Measurements from ENCODE around the gene CLDN14. TPM values are rescaled to one million over a fixed set of nuclear protein-coding genes. Genes with fewer than 3 reads are reported as not detected.
A peak's percentile ranks its signal among the peaks of the same experiment; 100 is the strongest.

The CLDN14 gene
- total and polyA plus RNA-seq, 2 experiments from 2014 or later, result not detected

GRCh38 chr21:36456729-36457414, 23.1 kb downstream of the CLDN14 start:
- Histone ChIP-seq H3K4me1 (ENCODE audit: low read depth) (peaks cover 5% of the 10 kb centered on the region), H3K36me3 (no peaks in the 10 kb centered on the region), H3K27ac (no peak overlapping the region), H3K27me3 (no peaks in the 10 kb centered on the region), H3K4me3 (no peak overlapping the region), H3K9me3 (ENCODE audit: low read depth) (no peaks in the 10 kb centered on the region)
- DNase-seq (ENCODE audit: low read depth in 1 of 2, low spot score in 1 of 2), result peak in 1 of 2 donors; percentile 21
- no peak for TF ChIP-seq CTCF (IDR thresholded peaks at IDR 0.05; ENCODE audit: low read depth, low read length)

GRCh38 chr21:36454706-36455105, 25.2 kb downstream of the CLDN14 start:
- H3K9me3 ChIP-seq (ENCODE audit: low read depth), result no peaks in the 10 kb centered on the region
- no peak overlapping the region for H3K4me3 ChIP-seq
- TF ChIP-seq CTCF (IDR thresholded peaks at IDR 0.05; ENCODE audit: low read depth, low read length), result no peak
- no peak overlapping the region for H3K27ac ChIP-seq
- no peaks in the 10 kb centered on the region for H3K27me3 ChIP-seq
- no peaks in the 10 kb centered on the region for H3K36me3 ChIP-seq
- DNase-seq (ENCODE audit: low read depth in 1 of 2, low spot score in 1 of 2), result no peak
- H3K4me1 ChIP-seq (ENCODE audit: low read depth), result peaks cover 5% of the 10 kb centered on the region

- TF ChIP-seq CTCF (IDR thresholded peaks at IDR 0.05; ENCODE audit: low read depth, low read length), result no peak
- no peak overlapping the region for H3K4me3 ChIP-seq
- H3K9me3 ChIP-seq (ENCODE audit: low read depth), result no peaks in the 10 kb centered on the region
- peaks cover under 1% of the 10 kb centered on the region for H3K4me1 ChIP-seq (ENCODE audit: low read depth)
- DNase-seq (ENCODE audit: low read depth in 1 of 2, low spot score in 1 of 2), result no peak
- H3K27me3 ChIP-seq, result no peaks in the 10 kb centered on the region
- no peak overlapping the region for H3K27ac ChIP-seq
- no peaks in the 10 kb centered on the region for H3K36me3 ChIP-seq
Measured at GRCh38 chr21:36454093-36454531, 25.8 kb downstream of the CLDN14 start.

- no peaks in the 10 kb centered on the region for H3K4me1 ChIP-seq (ENCODE audit: low read depth)
- no peaks in the 10 kb centered on the region for H3K27me3 ChIP-seq
- H3K36me3 ChIP-seq, result no peaks in the 10 kb centered on the region
- no peak overlapping the region for H3K4me3 ChIP-seq
- no peak overlapping the region for H3K27ac ChIP-seq
- no peaks in the 10 kb centered on the region for H3K9me3 ChIP-seq (ENCODE audit: low read depth)
- no peak for DNase-seq (ENCODE audit: low read depth in 1 of 2, low spot score in 1 of 2)
- TF ChIP-seq CTCF (IDR thresholded peaks at IDR 0.05; ENCODE audit: low read depth, low read length), result no peak
Measured at GRCh38 chr21:36452281-36452825, 27.6 kb downstream of the CLDN14 start.

- TF ChIP-seq CTCF (IDR thresholded peaks at IDR 0.05; ENCODE audit: low read depth, low read length), result no peak
- H3K36me3 ChIP-seq, result no peaks in the 10 kb centered on the region
Measured at GRCh38 chr21:36451506-36451905, 28.4 kb downstream of the CLDN14 start.

More at GRCh38 chr21:36451506-36451905, 28.4 kb downstream of the CLDN14 start:
- Histone ChIP-seq H3K27me3 (no peaks in the 10 kb centered on the region), H3K9me3 (ENCODE audit: low read depth) (no peaks in the 10 kb centered on the region), H3K27ac (no peak overlapping the region), H3K4me1 (ENCODE audit: low read depth) (no peaks in the 10 kb centered on the region), H3K4me3 (no peak overlapping the region)
- no peak for DNase-seq (ENCODE audit: low read depth in 1 of 2, low spot score in 1 of 2)

Data from cardiac muscle cell (in vitro differentiated cells and primary cell).